K562 (cell line): ENCODE data around the gene CEACAM5. TPM values are rescaled to one million over a fixed set of nuclear protein-coding genes. Genes with fewer than 3 reads are reported as not detected.

Experiments
- ATAC-seq: fragments of 200-7000 bp; cut with Tn5 transposase; 3 replicates; pipeline ENCODE4 v1.9.1; 2020; ENCODE audit warnings: moderate library complexity
- BruUV-seq: library from RNA; stranded (reverse); fragments of 400-500 nt; replicated peaks from 2 replicates; lab custom pipeline; 2021; lab: Mats Ljungman, UMichigan
- CTCF ChIA-PET: fragments of 300-600 bp; formaldehyde crosslinking; extraction: SDS; loops from one replicate; lab custom pipeline; 2021; ENCODE audit warnings: low intra/inter-chr PET ratio; lab: Yijun Ruan, JAX
- POLR2A ChIA-PET: fragments of 300-600, 350-650 bp; sonication (Branson Sonifier 250); formaldehyde crosslinking; extraction: SDS; loops from one replicate; lab custom pipeline; 2021; ENCODE audit warnings: antibody characterized with exemption, inconsistent platforms; lab: Yijun Ruan, JAX
- DNase-seq, 4 experiments: peaks; one replicate each; pipeline versions ENCODE4 v3.0.0 to v3.0.0-alpha.2; 2011 to 2018; ENCODE audit warnings: low spot score in 3 of 4, mixed read lengths in 3 of 4; ENCODE audit errors: extremely low read depth in 1 of 4
- FAIRE-seq: peaks from 2 replicates; lab custom pipeline; 2011; peaks lifted over from hg19 to GRCh38; lab: Jason Lieb, UNC
- H2AFZ ChIP-seq: 2 replicates; pipeline ENCODE4 v1.6.0; 2011; ENCODE audit warnings: low read depth, low read length, control low read depth, inconsistent platforms
- H3K27ac ChIP-seq: fragments of 200-600 bp; 3 replicates; pipeline ENCODE4 v1.8.0; 2011; ENCODE audit warnings: low read depth, mild to moderate bottlenecking, control low read depth, inconsistent platforms, low read length, moderate library complexity, mixed read lengths; ENCODE audit errors: extremely low read depth
- H3K27me3 ChIP-seq, 2 experiments: fragments of 300-600 bp in 1 of 2; 2 replicates in 1 of 2; 3 replicates in 1 of 2; pipeline versions ENCODE4 v1.6.0 to v1.8.0; 2011; ENCODE audit warnings: inconsistent platforms in 2 of 2, low read length in 2 of 2, mild to moderate bottlenecking in 1 of 2, mixed read lengths in 1 of 2, moderate library complexity in 1 of 2; ENCODE audit not compliant: control insufficient read depth in 2 of 2, insufficient read depth in 2 of 2
- H3K36me3 ChIP-seq: fragments of 300-600 bp; 3 replicates; pipeline ENCODE4 v1.8.0; 2011; ENCODE audit warnings: mild to moderate bottlenecking, low read length, inconsistent platforms; ENCODE audit not compliant: control insufficient read depth, insufficient read depth
- H3K4me1 ChIP-seq, 2 experiments: fragments of 200-600 bp in 1 of 2; replicated peaks in 1 of 2; 2 replicates in 1 of 2; 3 replicates in 1 of 2; pipeline versions ENCODE4 v1.5.1 to v1.8.0; 2011; ENCODE audit warnings: inconsistent platforms in 2 of 2, low read length in 2 of 2, mild to moderate bottlenecking in 1 of 2, mixed read lengths in 1 of 2, moderate library complexity in 1 of 2; ENCODE audit not compliant: control insufficient read depth in 2 of 2, insufficient read depth in 2 of 2
- H3K4me2 ChIP-seq: 2 replicates; pipeline ENCODE4 v1.6.1; 2011; ENCODE audit warnings: low read length, control low read depth, inconsistent platforms, mixed read lengths; ENCODE audit not compliant: insufficient read depth
- H3K4me3 ChIP-seq: fragments of 200-600 bp; sonication (generic), shearing (Covaris generic); 2 replicates; pipeline ENCODE4 v1.5.1; 2016; ENCODE audit warnings: control low read depth, inconsistent platforms
- H3K79me2 ChIP-seq: fragments of 200-600 bp; 3 replicates; pipeline ENCODE4 v1.8.0; 2011; ENCODE audit warnings: low read length, inconsistent platforms; ENCODE audit not compliant: control insufficient read depth, insufficient read depth
- H3K9ac ChIP-seq, 2 experiments: 2 replicates each; pipeline versions ENCODE4 v1.6.0 to v1.6.1; 2011; ENCODE audit warnings: low read depth in 2 of 2, low read length in 2 of 2, control low read depth in 1 of 2, inconsistent platforms in 1 of 2, mild to moderate bottlenecking in 1 of 2, mixed read lengths in 1 of 2; ENCODE audit not compliant: insufficient read depth in 1 of 2
- H3K9me1 ChIP-seq: one replicate; pipeline ENCODE4 v1.6.0; 2011; ENCODE audit warnings: inconsistent platforms, mild to moderate bottlenecking, low read length, moderate library complexity; ENCODE audit not compliant: control insufficient read depth, insufficient read depth
- H3K9me3 ChIP-seq: replicated peaks from 2 replicates; pipeline ENCODE4 v1.5.1; 2011; ENCODE audit warnings: low read depth, low read length, inconsistent platforms; ENCODE audit not compliant: control insufficient read depth, insufficient read depth
- H4K20me1 ChIP-seq: replicated peaks from 2 replicates; pipeline ENCODE4 v1.6.1; 2011; ENCODE audit warnings: low read length, inconsistent platforms, mixed read lengths; ENCODE audit not compliant: control insufficient read depth, insufficient read depth
- CTCF ChIP-seq, 3 experiments: IDR thresholded peaks in 2 of 3; conservative IDR thresholded peaks in 1 of 3; 2 replicates each; pipeline ENCODE4 v1.5.1; 2011 to 2012; ENCODE audit warnings: low read length in 3 of 3, mild to moderate bottlenecking in 3 of 3, control low read depth in 2 of 3, improper control_type of control experiment in 1 of 3, inconsistent platforms in 1 of 3, low read depth in 1 of 3, mixed read lengths in 1 of 3, moderate library complexity in 1 of 3; ENCODE audit not compliant: insufficient read depth in 2 of 3
- CTCFL ChIP-seq: IDR thresholded peaks from 2 replicates; pipeline ENCODE4 v1.6.1; 2011; ENCODE audit warnings: borderline replicate concordance, low read depth, mild to moderate bottlenecking, moderate library complexity, low read length; ENCODE audit not compliant: insufficient read depth, poor library complexity, severe bottlenecking
- GTF2B ChIP-seq: IDR thresholded peaks from 2 replicates; pipeline ENCODE4 v1.6.1; 2011; ENCODE audit not compliant: insufficient read length; ENCODE audit errors: extremely low read depth
- RAD21 ChIP-seq, 2 experiments: fragments of 250-450 bp in 1 of 2; fragments of 450-650 bp in 1 of 2; sonication (Bioruptor Pico) in 1 of 2; formaldehyde crosslinking in 1 of 2; IDR thresholded peaks in 1 of 2; conservative IDR thresholded peaks in 1 of 2; 2 replicates each; pipeline versions ENCODE4 v1.4.0 to v1.8.0; 2020 to 2022; ENCODE audit warnings: mild to moderate bottlenecking in 2 of 2, moderate library complexity in 1 of 2
- RB1 ChIP-seq: fragments of 450-650 bp; IDR thresholded peaks from 2 replicates; pipeline ENCODE4 v1.6.1; 2017; ENCODE audit warnings: low read depth, mild to moderate bottlenecking
- SMC3 ChIP-seq: conservative IDR thresholded peaks from 2 replicates; pipeline ENCODE4 v1.6.1; 2011; ENCODE audit warnings: low read depth, low read length, improper control_type of control experiment; ENCODE audit not compliant: insufficient read depth
- SP2 ChIP-seq: IDR thresholded peaks from 2 replicates; pipeline ENCODE4 v1.6.1; 2011; ENCODE audit warnings: mild to moderate bottlenecking, low read depth, low read length, moderate library complexity; ENCODE audit not compliant: poor library complexity, severe bottlenecking; ENCODE audit errors: extremely low read depth
- WGBS: fragments of 100-300 bp; shearing (Covaris generic); methylation state at CpG from one replicate; pipeline ENCODE4 v1.1.6; 2016; ENCODE audit warnings: low coverage, mixed read lengths; ENCODE audit not compliant: insufficient coverage; ENCODE audit errors: missing lambda C conversion rate; 5-methylcytosine and 5-hydroxymethylcytosine counted together
- in situ Hi-C: fragments of 300-500 bp; cut with MboI; formaldehyde crosslinking; loops from 4 replicates; pipeline ENCODE4 v1.15.0; 2018; ENCODE audit warnings: inconsistent platforms, mixed read lengths
- intact Hi-C: fragments of 100-400 bp; cut with micrococcal nuclease; formaldehyde crosslinking; loops from 2 replicates; pipeline ENCODE4 v1.14.2; 2022
- polyA plus RNA-seq, 8 experiments: library from polyadenylated mRNA; depleted of rRNA in 4 of 8; stranded (reverse) in 5 of 8; unstranded in 3 of 8; fragments of >200 nt; fragmentation: Nextera tagmentation in 2 of 8; fragmentation: Illumina TruSeq in 1 of 8; extraction: Ambion mirVana in 2 of 8; extraction: Trizol in 1 of 8; gene quantifications; 2 replicates each; pipeline versions ENCODE4 v1.2.1 to v1.2.3, GENCODE V29; 2011 to 2014; ENCODE audit warnings: inconsistent platforms in 1 of 8, missing spikeins in 1 of 8
- total RNA-seq, 7 experiments: library from RNA; depleted of rRNA in 6 of 7; stranded (reverse); fragments of >200 nt in 6 of 7; fragmentation: Illumina TruSeq in 2 of 7; extraction: Trizol in 2 of 7; gene quantifications; 2 replicates each; pipeline versions ENCODE4 v1.2.1 to v1.2.3, GENCODE V29; 2011 to 2021; ENCODE audit warnings: low replicate concordance in 1 of 7

Gene CEACAM5
- total and polyA plus RNA-seq, 9 of the 15 experiments (the other 6 are each of a cell fraction or from before 2014, with no cell fraction given), result 0.33 TPM; not detected in 8

GRCh38 chr19:41753159-41753558, 44.7 kb downstream of the CEACAM5 start:
- CTCF ChIA-PET, result interaction anchor here (0.5 to 1.8 kb wide), 4 partner anchors 29 to 357 kb away, joined by 3 to 8 read pairs (median 5); no protein-coding TSS in a partner anchor
- Histone ChIP-seq H4K20me1 (no peaks in the 10 kb centered on the region), H3K9me1 (no peaks in the 10 kb centered on the region), H3K4me1 (no peaks in the 10 kb centered on the region), H3K27me3 (no peaks in the 10 kb centered on the region; a peak in 1 of 5 replicates), H3K4me2 (no peak overlapping the region), H3K9ac (no peak overlapping the region), H3K27ac (no peak overlapping the region), H2AFZ (0 out of 2 replicates have a peak overlapping the region, but pooled peaks have one; percentile 23), H3K4me3 (no peak overlapping the region), H3K36me3 (no peaks in the 10 kb centered on the region), H3K79me2 (no peaks in the 10 kb centered on the region), H3K9me3 (no peaks in the 10 kb centered on the region)
- BruUV-seq, result no TSS peak
- in situ Hi-C loops (no loop called here), intact Hi-C loops (loop anchor here (1.0 kb wide), 2 partner anchors 32 to 68 kb away; no protein-coding TSS in a partner anchor)
- POLR2A ChIA-PET, result interaction anchor here (0.6 to 1.0 kb wide), 4 partner anchors 21 to 110 kb away, joined by 3 to 4 read pairs (median 3); no protein-coding TSS in a partner anchor
- peak; percentile 75 for FAIRE-seq
- ATAC-seq, result peak; percentile 95
- DNase-seq, result peak; percentile 63 to 73 (median 69)
- 2% methylated on average over 12 of the region's 12 CpGs for WGBS
- TF ChIP-seq CTCFL, result peak; percentile 78
- TF ChIP-seq RB1, result 0 out of 2 replicates have a peak, but pooled peaks have one; percentile 34
- peak in 1 of 2 experiments; percentile 60; a peak in 2 of 4 replicates for TF ChIP-seq RAD21 (CRISPR knock-in tag; conservative IDR thresholded peaks at IDR 0.05 in 1 of 2, IDR thresholded peaks at IDR 0.05 in 1 of 2)
- peak; percentile 73 for TF ChIP-seq SMC3
- TF ChIP-seq SP2, result no peak
- TF ChIP-seq CTCF (IDR thresholded peaks at IDR 0.05 in 2 of 3, conservative IDR thresholded peaks at IDR 0.05 in 1 of 3; ENCODE audit: insufficient read depth in 2 of 3, low read depth in 1 of 3, low read length in 3 of 3), result peak; percentile 80 to 92 (median 83)
- no peak for TF ChIP-seq GTF2B
